Lower leg skin (tissue), 3 donors: Measurements from ENCODE around the gene ZDHHC22.

Source experiments
- POLR2A ChIP-seq, 2 donors: fragments of 450-650 bp; IDR thresholded peaks; one replicate each; pipeline ENCODE4 v1.6.1; 2016 to 2017; ENCODE audit warnings: antibody characterized with exemption in 2 of 2, mild to moderate bottlenecking in 1 of 2, moderate library complexity in 1 of 2
- TF ChIP-seq, protein P1 (sequence below), 3 donors: fragments of 450-650 bp; IDR thresholded peaks; one replicate each; pipeline ENCODE4 v1.5.1; 2016; ENCODE audit warnings: antibody characterized with exemption in 3 of 3, mild to moderate bottlenecking in 3 of 3, moderate library complexity in 2 of 3

DNA sequence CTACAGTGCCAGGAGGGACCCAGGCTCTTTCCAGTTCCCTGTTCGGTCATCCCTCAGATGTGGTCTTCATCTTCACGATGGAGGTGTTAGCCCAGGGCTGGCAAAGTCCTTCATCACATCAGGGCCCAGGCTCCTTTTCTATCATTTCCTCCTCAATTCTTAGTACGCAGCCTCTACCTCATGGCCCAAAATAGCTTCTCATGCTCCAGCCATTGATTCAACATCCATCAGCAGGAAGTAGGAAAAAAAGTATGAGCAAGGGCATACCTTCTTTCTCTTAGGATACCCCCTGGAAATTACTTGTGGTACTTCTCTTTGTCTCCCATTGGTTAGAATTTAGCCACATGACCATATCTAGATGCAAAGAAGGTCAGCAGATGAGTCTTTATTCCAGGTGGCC is 12.2 kb upstream of the ZDHHC22 start:
- TF ChIP-seq, protein P1, sequence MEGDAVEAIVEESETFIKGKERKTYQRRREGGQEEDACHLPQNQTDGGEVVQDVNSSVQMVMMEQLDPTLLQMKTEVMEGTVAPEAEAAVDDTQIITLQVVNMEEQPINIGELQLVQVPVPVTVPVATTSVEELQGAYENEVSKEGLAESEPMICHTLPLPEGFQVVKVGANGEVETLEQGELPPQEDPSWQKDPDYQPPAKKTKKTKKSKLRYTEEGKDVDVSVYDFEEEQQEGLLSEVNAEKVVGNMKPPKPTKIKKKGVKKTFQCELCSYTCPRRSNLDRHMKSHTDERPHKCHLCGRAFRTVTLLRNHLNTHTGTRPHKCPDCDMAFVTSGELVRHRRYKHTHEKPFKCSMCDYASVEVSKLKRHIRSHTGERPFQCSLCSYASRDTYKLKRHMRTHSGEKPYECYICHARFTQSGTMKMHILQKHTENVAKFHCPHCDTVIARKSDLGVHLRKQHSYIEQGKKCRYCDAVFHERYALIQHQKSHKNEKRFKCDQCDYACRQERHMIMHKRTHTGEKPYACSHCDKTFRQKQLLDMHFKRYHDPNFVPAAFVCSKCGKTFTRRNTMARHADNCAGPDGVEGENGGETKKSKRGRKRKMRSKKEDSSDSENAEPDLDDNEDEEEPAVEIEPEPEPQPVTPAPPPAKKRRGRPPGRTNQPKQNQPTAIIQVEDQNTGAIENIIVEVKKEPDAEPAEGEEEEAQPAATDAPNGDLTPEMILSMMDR (IDR thresholded peaks at IDR 0.05), result no peak
- no peak for TF ChIP-seq POLR2A (IDR thresholded peaks at IDR 0.05)
